HepG2 (cell line): Measurements from ENCODE around the gene YPEL3. TPM values are rescaled to one million over a fixed set of nuclear protein-coding genes. Genes with fewer than 3 reads are reported as not detected.

Source experiments
- ATAC-seq: fragments of 200-7000 bp; cut with Tn5 transposase; 3 replicates; pipeline ENCODE4 v1.9.1; 2020; ENCODE audit warnings: mild to moderate bottlenecking, moderate library complexity
- BruUV-seq: library from RNA; stranded (reverse); fragments of 400-500 nt; replicated peaks from 2 replicates; lab custom pipeline; 2021; lab: Mats Ljungman, UMichigan
- CTCF ChIA-PET: fragments of 300-600 bp; formaldehyde crosslinking; extraction: SDS; loops from one replicate; lab custom pipeline; 2021; ENCODE audit warnings: low total read pairs, inconsistent platforms, low intra/inter-chr PET ratio; lab: Yijun Ruan, JAX
- POLR2A ChIA-PET: fragments of 350-600 bp; sonication (Branson Sonifier 250); formaldehyde crosslinking; loops from one replicate; lab custom pipeline; 2020; ENCODE audit warnings: antibody characterized with exemption, inconsistent platforms; lab: Yijun Ruan, JAX
- DNase-seq: peaks from one replicate; pipeline ENCODE4 v3.0.0-alpha.2; 2015; ENCODE audit warnings: low spot score
- FAIRE-seq: peaks from 3 replicates; lab custom pipeline; 2011; peaks lifted over from hg19 to GRCh38; lab: Jason Lieb, UNC
- H2AFZ ChIP-seq: one replicate; pipeline ENCODE4 v1.6.1; 2011; ENCODE audit warnings: low read length, inconsistent platforms
- H3K27ac ChIP-seq: fragments of 300-600 bp; 3 replicates; pipeline ENCODE4 v1.8.0; 2011; ENCODE audit warnings: mixed run types, mild to moderate bottlenecking, mixed read lengths, low read length, inconsistent platforms; ENCODE audit not compliant: insufficient read depth; ENCODE audit errors: extremely low read length
- H3K27me3 ChIP-seq, 2 experiments: fragments of 200-600 bp in 1 of 2; 2 replicates in 1 of 2; 3 replicates in 1 of 2; pipeline versions ENCODE4 v1.6.0 to v1.8.0; 2011; ENCODE audit warnings: low read length in 2 of 2, mild to moderate bottlenecking in 2 of 2, moderate library complexity in 2 of 2, inconsistent platforms in 1 of 2; ENCODE audit not compliant: insufficient read depth in 2 of 2, control insufficient read depth in 1 of 2
- H3K36me3 ChIP-seq, 2 experiments: fragments of 200-600 bp in 1 of 2; replicated peaks in 1 of 2; 2 replicates in 1 of 2; 3 replicates in 1 of 2; pipeline versions ENCODE4 v1.5.1 to v1.8.0; 2011; ENCODE audit warnings: low read length in 2 of 2, inconsistent platforms in 1 of 2; ENCODE audit not compliant: insufficient read depth in 2 of 2, control insufficient read depth in 1 of 2
- H3K4me1 ChIP-seq: 2 replicates; pipeline ENCODE4 v1.5.1; 2012; ENCODE audit warnings: low read length, inconsistent platforms; ENCODE audit not compliant: insufficient read depth
- H3K4me2 ChIP-seq: 2 replicates; pipeline ENCODE4 v1.6.0; 2011; ENCODE audit warnings: low read depth, low read length, inconsistent platforms
- H3K4me3 ChIP-seq, 3 experiments: fragments of 200-600 bp in 1 of 3; sonication (generic), shearing (Covaris generic) in 1 of 3; replicated peaks in 1 of 3; 2 replicates each; pipeline ENCODE4 v1.5.1; 2011 to 2016; ENCODE audit warnings: low read length in 3 of 3, inconsistent platforms in 2 of 3, low read depth in 2 of 3, mild to moderate bottlenecking in 2 of 3, control low read depth in 1 of 3, mixed read lengths in 1 of 3; ENCODE audit not compliant: insufficient read depth in 1 of 3
- H3K79me2 ChIP-seq: one replicate; pipeline ENCODE4 v1.6.1; 2011; ENCODE audit warnings: low read length, inconsistent platforms; ENCODE audit not compliant: insufficient read depth
- H3K9ac ChIP-seq: 2 replicates; pipeline ENCODE4 v1.6.0; 2011; ENCODE audit warnings: mild to moderate bottlenecking, low read depth, low read length, inconsistent platforms; ENCODE audit not compliant: insufficient read depth
- H3K9me3 ChIP-seq: 2 replicates; pipeline ENCODE4 v1.5.1; 2012; ENCODE audit warnings: mild to moderate bottlenecking, low read length
- H4K20me1 ChIP-seq: 2 replicates; pipeline ENCODE4 v1.6.0; 2011; ENCODE audit warnings: inconsistent platforms, mild to moderate bottlenecking, low read length, moderate library complexity; ENCODE audit not compliant: insufficient read depth
- ATF7 ChIP-seq, 2 experiments: fragments of 450-650 bp in 1 of 2; sonication (generic) in 1 of 2; formaldehyde crosslinking in 1 of 2; IDR thresholded peaks; 2 replicates each; pipeline versions ENCODE4 v1.4.0 to v1.6.1; 2016 to 2020; ENCODE audit warnings: antibody characterized with exemption in 1 of 2, mild to moderate bottlenecking in 1 of 2, missing genetic modification reagents in 1 of 2
- DMAP1 ChIP-seq: IDR thresholded peaks from 2 replicates; pipeline ENCODE4 v1.6.1; 2016
- HOXA3 ChIP-seq: sonication (generic); formaldehyde crosslinking; IDR thresholded peaks from 2 replicates; pipeline ENCODE4 v1.5.0; 2020; ENCODE audit warnings: missing genetic modification reagents
- KAT8 ChIP-seq: IDR thresholded peaks from 2 replicates; pipeline ENCODE4 v1.6.1; 2016; ENCODE audit warnings: missing genetic modification reagents, missing compliant biosample characterization
- NFYC ChIP-seq: IDR thresholded peaks from 2 replicates; pipeline ENCODE4 v1.6.1; 2016; ENCODE audit warnings: missing genetic modification reagents, missing compliant biosample characterization
- RFXANK ChIP-seq: IDR thresholded peaks from 2 replicates; pipeline ENCODE4 v1.6.1; 2016
- ZNF160 ChIP-seq: sonication (generic); formaldehyde crosslinking; IDR thresholded peaks from 2 replicates; pipeline ENCODE4 v1.8.0; 2022; ENCODE audit warnings: mild to moderate bottlenecking, inconsistent platforms, missing genetic modification reagents
- ZNF274 ChIP-seq: sonication (generic); formaldehyde crosslinking; IDR thresholded peaks from 2 replicates; pipeline ENCODE4 v1.5.1; 2020; ENCODE audit warnings: mild to moderate bottlenecking, missing genetic modification reagents
- ZNF543 ChIP-seq: sonication (generic); formaldehyde crosslinking; IDR thresholded peaks from 2 replicates; pipeline ENCODE4 v1.4.0; 2020; ENCODE audit warnings: mild to moderate bottlenecking, missing genetic modification reagents
- ZNF691 ChIP-seq: sonication (generic); formaldehyde crosslinking; IDR thresholded peaks from 2 replicates; pipeline ENCODE4 v1.4.0; 2020; ENCODE audit warnings: missing genetic modification reagents, low read depth, mild to moderate bottlenecking, borderline replicate concordance
- WGBS: methylation state at CpG from one replicate; pipeline ENCODE4 v1.1.6; 2017; ENCODE audit warnings: low lambda C conversion rate; 5-methylcytosine and 5-hydroxymethylcytosine counted together
- in situ Hi-C: cut with HindIII; loops from 2 replicates; pipeline ENCODE4 v1.10.0; 2017; ENCODE audit warnings: low pct_unique_long_range_greater_than_20kb; ENCODE audit not compliant: extremely low pct_ligation_motif_present
- intact Hi-C: fragments of 100-400 bp; cut with micrococcal nuclease; formaldehyde crosslinking; loops from one replicate; pipeline ENCODE4 v1.10.0; 2022; ENCODE audit not compliant: unreplicated experiment
- polyA plus RNA-seq, 8 experiments: library from polyadenylated mRNA; depleted of rRNA in 3 of 8; stranded (reverse) in 7 of 8; unstranded in 1 of 8; fragments of >200 nt; fragmentation: Illumina TruSeq in 4 of 8; extraction: Trizol in 4 of 8; gene quantifications; 2 replicates each; pipeline versions ENCODE4 v1.2.1 to v1.2.3, GENCODE V29; 2011 to 2016; ENCODE audit warnings: low read depth in 4 of 8, missing spikeins in 1 of 8, mixed read lengths in 1 of 8; ENCODE audit not compliant: insufficient read depth in 1 of 8
- total RNA-seq, 5 experiments: library from RNA; depleted of rRNA; stranded (reverse); fragments of >200 nt; fragmentation: Illumina TruSeq; extraction: Trizol; gene quantifications; 2 replicates each; pipeline ENCODE4 v1.2.3, GENCODE V29; 2016; ENCODE audit warnings: low read depth in 1 of 5
- TF ChIP-seq, protein P1 (sequence below): sonication (generic); formaldehyde crosslinking; IDR thresholded peaks from 2 replicates; pipeline ENCODE4 v1.4.0; 2020; ENCODE audit warnings: mild to moderate bottlenecking, missing genetic modification reagents
- TF ChIP-seq, protein P2 (sequence below): sonication (generic); formaldehyde crosslinking; IDR thresholded peaks from 2 replicates; pipeline ENCODE4 v1.4.0; 2020; ENCODE audit warnings: missing genetic modification reagents, mild to moderate bottlenecking, borderline replicate concordance
- TF ChIP-seq, protein P3 (sequence below): sonication (generic); formaldehyde crosslinking; IDR thresholded peaks from 2 replicates; pipeline ENCODE4 v1.5.1; 2020; ENCODE audit warnings: mild to moderate bottlenecking, missing genetic modification reagents, moderate library complexity

Gene YPEL3
- total and polyA plus RNA-seq, 2 of the 13 experiments (the other 11 are each of a cell fraction or from before 2014, with no cell fraction given): 5.4 to 47.0 TPM

DNA sequence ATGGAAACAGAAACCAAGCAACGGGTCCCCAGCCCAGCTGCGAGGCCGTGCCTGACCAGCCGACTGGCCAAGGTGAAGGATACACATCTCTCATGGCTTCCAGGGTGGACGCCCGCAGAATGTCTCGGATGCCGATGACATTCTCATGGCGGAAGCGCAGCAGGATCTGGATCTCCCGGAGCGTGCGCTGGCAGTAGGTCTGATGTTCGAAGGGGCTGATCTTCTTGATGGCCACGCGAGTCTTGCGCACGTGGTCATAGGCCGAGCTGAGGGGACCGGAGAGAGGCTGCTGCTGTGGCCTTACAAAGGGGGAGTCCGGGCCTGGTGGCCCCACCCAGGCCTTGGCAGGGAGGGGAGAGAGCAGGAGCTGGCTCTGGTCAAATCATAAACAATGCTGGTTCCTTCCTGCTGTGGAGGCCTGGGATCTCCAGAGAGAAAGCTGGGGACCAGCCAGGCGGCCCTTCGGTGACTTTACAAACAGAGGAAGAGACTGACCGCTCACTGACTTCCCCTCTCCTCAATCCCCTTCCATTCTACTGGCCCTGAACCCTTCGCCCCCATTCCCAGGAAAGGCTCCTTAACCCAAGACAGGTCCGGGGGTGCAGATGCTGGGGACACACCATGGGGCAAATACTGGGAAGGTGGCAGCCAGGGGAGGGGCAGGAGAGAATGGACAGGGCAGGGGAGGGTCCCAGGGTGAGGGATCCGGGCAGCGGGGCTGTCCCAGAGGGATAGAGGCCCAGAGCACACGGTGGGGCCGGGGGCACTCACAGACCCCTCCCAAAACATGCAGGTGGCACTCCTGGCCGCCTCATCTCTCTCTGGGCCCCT, 25.9 kb upstream of the YPEL3 start:
- peak; percentile 17 for ATAC-seq
- CTCF ChIA-PET: no interaction called here
- H3K9ac ChIP-seq: peak overlapping the region; percentile 73
- TF ChIP-seq RFXANK (CRISPR knock-in tag): no peak
- TF ChIP-seq ATF7 (IDR thresholded peaks at IDR 0.05): no peak
- peak; percentile 55; the same call in 1 of the 2 replicates for TF ChIP-seq ATF7 (CRISPR knock-in tag; IDR thresholded peaks at IDR 0.05)
- TF ChIP-seq DMAP1: 0 out of 2 replicates have a peak, but pooled peaks have one; percentile 10
- 0 out of 2 replicates have a peak, but pooled peaks have one; percentile 13 for TF ChIP-seq ZNF160 (CRISPR knock-in tag)
- 0 out of 2 replicates have a peak, but pooled peaks have one; percentile 58 for TF ChIP-seq ZNF691 (CRISPR knock-in tag)
- TF ChIP-seq ZNF543 (CRISPR knock-in tag): no peak
- TF ChIP-seq HOXA3 (CRISPR knock-in tag): peak; percentile 31; the same call in 1 of the 2 replicates
- TF ChIP-seq, protein P1, sequence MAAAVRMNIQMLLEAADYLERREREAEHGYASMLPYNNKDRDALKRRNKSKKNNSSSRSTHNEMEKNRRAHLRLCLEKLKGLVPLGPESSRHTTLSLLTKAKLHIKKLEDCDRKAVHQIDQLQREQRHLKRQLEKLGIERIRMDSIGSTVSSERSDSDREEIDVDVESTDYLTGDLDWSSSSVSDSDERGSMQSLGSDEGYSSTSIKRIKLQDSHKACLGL (CRISPR knock-in tag): peak; percentile 31; the same call in 1 of the 2 replicates
- no peak for TF ChIP-seq KAT8 (CRISPR knock-in tag)
- TF ChIP-seq NFYC (CRISPR knock-in tag): no peak
- TF ChIP-seq, protein P2, sequence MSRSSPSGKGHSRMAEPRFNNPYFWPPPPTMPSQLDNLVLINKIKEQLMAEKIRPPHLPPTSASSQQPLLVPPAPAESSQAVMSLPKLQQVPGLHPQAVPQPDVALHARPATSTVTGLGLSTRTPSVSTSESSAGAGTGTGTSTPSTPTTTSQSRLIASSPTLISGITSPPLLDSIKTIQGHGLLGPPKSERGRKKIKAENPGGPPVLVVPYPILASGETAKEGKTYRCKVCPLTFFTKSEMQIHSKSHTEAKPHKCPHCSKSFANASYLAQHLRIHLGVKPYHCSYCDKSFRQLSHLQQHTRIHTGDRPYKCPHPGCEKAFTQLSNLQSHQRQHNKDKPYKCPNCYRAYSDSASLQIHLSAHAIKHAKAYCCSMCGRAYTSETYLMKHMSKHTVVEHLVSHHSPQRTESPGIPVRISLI (CRISPR knock-in tag): no peak
- 0 out of 2 replicates have a peak, but pooled peaks have one; percentile 11 for TF ChIP-seq ZNF274 (CRISPR knock-in tag)
- TF ChIP-seq, protein P3, sequence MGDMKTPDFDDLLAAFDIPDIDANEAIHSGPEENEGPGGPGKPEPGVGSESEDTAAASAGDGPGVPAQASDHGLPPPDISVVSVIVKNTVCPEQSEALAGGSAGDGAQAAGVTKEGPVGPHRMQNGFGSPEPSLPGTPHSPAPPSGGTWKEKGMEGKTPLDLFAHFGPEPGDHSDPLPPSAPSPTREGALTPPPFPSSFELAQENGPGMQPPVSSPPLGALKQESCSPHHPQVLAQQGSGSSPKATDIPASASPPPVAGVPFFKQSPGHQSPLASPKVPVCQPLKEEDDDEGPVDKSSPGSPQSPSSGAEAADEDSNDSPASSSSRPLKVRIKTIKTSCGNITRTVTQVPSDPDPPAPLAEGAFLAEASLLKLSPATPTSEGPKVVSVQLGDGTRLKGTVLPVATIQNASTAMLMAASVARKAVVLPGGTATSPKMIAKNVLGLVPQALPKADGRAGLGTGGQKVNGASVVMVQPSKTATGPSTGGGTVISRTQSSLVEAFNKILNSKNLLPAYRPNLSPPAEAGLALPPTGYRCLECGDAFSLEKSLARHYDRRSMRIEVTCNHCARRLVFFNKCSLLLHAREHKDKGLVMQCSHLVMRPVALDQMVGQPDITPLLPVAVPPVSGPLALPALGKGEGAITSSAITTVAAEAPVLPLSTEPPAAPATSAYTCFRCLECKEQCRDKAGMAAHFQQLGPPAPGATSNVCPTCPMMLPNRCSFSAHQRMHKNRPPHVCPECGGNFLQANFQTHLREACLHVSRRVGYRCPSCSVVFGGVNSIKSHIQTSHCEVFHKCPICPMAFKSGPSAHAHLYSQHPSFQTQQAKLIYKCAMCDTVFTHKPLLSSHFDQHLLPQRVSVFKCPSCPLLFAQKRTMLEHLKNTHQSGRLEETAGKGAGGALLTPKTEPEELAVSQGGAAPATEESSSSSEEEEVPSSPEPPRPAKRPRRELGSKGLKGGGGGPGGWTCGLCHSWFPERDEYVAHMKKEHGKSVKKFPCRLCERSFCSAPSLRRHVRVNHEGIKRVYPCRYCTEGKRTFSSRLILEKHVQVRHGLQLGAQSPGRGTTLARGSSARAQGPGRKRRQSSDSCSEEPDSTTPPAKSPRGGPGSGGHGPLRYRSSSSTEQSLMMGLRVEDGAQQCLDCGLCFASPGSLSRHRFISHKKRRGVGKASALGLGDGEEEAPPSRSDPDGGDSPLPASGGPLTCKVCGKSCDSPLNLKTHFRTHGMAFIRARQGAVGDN (CRISPR knock-in tag): peak; percentile 62

More for the DNA sequence above, 25.9 kb upstream of the YPEL3 start:
- peaks cover 5 to 14% of the 10 kb centered on the region in 2 experiments for H3K36me3 ChIP-seq
- POLR2A ChIA-PET: interaction anchor here (1.5 to 2.1 kb wide), 3 partner anchors 10 to 56 kb away, joined by 4 to 8 read pairs (median 5); partner anchors contain the start of gene ALDOA
- no peaks in the 10 kb centered on the region for H3K79me2 ChIP-seq
- H3K4me1 ChIP-seq: peaks cover 55% of the 10 kb centered on the region
- intact Hi-C loops (no loop called here), in situ Hi-C loops (no loop called here)
- no peaks in the 10 kb centered on the region for H3K27me3 ChIP-seq
- H2AFZ ChIP-seq: no peak overlapping the region
- H3K27ac ChIP-seq: peak overlapping the region; percentile 60
- WGBS: 77% methylated on average over 30 of the region's 31 CpGs
- BruUV-seq: no TSS peak
- H4K20me1 ChIP-seq: no peaks in the 10 kb centered on the region
- H3K4me2 ChIP-seq: peak overlapping the region; percentile 94
- H3K9me3 ChIP-seq: no peaks in the 10 kb centered on the region
- DNase-seq (no peak), FAIRE-seq (no peak)
- H3K4me3 ChIP-seq: peak overlapping the region; percentile 81 to 93 (median 93)
